SW 1271 (cell line): Measurements from ENCODE around the gene MMP24.

Experiments
- DNase-seq, 2 experiments: peaks; one replicate each; lab custom pipeline; 2025; lab: John Stamatoyannopoulos, UW

MMP24 gene

DNA sequence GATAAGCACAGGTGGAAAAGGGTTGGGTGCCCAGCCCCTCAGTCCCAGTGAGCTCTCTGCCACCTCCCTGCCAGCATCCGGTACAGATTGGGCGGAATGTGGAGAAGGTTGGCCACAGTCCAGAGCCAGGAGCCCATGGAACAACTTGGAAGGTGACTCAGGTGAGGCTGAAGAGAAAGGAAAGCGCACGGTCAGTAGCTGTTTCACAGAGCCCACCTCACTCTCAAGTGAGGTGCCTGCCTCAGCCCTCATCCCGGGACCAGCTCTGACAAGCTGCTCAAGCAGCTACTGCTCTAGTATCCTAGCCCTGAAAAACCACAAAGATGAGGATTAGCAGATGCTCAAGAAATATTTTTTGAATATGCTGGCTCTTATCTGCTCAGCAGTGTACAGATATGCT is 52.5 kb downstream of the MMP24 start:
- DNase-seq, result no peak

DNA sequence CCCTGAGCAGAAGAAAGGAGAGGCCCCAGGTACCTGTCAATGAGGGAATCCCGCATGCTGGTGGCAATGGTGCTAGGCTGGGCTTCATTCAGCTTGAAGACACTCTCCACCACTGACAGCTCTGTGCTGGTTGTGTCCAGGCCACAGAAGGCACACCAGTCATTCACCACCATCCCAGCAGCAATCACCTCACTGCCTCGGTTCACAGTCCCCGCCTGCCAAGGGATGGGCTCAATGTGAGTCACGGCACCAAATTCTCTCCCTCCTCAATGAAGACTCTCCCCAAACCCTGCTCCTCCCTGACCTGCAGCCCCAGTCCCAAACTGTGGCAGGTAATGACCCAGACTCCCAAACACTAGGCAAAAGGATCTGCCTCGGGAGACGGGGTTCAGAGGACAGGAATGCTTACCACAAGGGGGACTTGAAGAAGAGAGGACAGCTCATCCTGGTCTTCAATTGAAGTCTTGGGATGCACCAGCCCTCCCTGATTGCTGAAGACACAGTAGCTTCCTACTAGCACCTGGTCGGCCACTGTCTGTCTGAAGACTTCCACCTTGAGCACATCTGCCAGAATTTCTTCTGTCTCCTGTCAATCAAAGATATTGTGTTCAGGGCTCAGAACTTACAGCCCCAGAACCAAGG is 53.2 kb downstream of the MMP24 start:
- DNase-seq, result no peak

DNA sequence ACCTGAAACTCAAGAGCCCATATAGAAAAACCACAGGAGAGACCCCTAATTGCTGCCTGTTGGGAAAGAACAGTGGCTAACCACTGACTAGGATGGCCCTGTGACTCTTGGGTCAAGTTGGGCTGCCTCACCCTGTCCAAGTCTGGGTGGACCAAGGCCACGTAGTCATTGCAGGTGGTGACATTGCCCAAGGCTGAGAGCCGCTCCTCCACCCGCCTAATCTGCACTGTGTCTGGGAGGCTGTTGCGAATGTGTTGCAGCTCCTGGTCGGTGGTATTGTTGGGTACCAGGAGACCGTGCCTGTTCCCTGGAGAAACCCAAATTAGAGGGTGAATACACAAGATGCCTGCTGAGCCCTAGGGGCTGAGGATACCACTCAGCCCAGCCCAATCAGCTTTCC is 54.0 kb downstream of the MMP24 start:
- no peak for DNase-seq

- DNase-seq, result no peak
Measured at GRCh38 chr20:35281506-35282101, 55.1 kb downstream of the MMP24 start.

DNA sequence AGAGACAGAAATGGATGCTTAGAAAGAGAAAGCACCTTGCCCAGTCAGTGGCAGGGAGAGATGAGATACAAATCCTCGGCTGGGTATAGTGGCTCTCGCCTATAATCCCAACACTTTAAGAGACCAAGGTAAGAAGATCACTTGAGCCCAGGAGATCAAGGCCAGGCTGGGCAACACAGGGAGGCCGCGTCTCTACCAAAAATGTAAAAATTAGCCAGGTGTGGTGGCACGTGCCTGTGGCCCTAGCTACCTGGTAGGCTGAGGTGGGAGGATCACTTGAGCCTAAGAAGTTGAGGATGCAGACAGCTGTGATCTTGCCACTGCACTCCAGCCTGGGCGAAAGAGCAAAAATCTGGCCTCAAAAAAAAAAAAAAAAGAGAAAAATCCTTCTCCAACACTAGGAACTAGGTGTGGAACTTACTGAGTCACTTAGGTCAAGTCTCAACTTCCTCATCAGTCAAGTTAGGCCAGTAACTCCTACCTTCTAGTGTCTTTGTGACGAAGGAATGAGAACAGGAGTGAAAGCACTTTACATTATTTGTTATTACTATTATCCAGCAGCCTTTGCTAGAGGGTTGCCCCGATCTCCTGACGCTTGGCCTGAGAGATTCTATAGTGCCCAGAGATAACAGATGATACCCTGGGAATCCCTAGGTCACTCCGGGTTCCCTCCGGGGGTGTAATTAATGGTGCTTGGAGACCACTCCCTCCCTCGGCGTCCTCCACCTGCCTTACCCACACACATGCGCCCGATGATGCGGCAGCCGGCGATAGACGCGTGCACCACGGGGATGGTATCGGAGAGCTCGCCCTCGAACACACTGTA is 57.2 kb downstream of the MMP24 start:
- DNase-seq, result peak in 1 of 2 experiments; percentile 72

DNA sequence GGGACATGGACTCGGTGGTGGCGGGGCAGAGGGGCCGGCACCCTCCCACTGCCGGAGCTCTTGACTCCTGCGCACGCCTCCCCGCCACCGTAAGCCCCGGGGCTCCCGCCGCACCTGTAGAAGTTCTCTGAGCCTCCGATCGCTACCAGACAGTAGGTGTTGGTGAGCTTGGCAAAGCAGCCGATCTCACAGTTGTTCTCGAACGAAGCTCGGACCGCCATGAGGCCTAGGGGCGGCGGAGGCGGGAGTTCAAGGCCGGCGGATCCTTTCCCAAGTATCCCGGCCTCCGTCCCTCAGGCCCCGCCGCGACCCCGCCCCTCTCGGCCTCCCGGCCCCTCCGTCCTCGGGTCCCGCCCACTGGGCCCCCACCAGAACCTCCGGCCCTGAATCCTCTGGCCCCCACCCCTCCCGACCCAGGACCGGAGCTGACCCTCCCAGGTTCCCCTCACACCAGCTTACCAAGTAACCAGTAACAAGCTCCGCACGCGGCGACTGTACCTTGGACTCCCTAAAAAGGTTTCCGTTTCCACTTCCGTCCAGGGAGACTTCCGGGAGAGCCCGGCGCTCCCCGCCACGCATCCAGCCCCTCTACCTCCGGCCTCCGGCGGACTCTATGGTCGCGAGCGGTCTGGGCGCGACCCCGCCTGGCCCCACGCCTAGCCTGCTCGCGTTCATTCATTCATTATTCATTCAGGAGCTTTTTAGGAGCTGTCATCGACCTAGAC is 57.9 kb downstream of the MMP24 start, which contains the start of gene EIF6:
Gene EIF6 (minus strand): TSS at position 506 of the 725 bp plus-strand sequence. CDS start 285 bp downstream, at position 221.
- peak; percentile 99 for DNase-seq

DNA sequence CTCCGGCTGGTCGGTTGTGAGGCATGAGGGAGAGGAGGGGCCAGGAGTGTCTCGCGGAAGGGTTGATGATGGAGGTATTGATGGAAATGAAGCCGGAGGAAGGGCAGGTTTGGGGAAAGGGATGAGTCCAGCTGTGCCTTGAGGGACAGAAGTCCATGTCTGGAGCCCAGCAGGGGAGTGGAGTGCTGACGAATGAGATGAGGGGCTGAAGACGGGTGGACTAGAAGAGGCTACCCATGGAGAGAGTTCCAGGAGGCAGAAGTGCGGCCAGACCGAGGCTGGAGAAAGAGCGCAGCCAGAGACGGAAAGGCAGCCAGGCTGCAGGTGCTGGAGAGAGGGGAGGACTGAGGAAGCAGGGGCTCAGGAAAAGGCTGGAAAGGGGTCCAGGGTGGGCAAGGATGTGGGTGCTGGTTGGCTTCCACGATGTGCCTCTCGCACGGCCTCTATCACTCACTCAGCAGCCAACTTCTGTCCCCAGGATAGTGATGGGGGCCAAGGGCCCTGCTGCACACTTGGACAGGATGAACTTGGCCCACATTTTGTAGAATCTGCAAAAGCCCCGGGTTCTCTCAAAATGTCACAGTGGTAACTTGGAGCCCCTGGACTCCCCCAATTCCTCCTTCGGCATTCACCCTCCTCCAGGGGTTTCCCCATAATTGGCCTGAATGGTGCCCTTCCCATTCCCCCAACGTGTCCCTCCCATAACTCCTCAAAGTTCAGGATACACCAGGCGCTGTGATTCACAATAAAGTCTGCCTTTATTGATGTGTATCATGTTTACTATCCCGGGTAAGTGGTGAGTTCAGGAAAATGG is 58.7 kb downstream of the MMP24 start:
- no peak for DNase-seq

- DNase-seq, result no peak
Measured at GRCh38 chr20:35285806-35286076, 59.3 kb downstream of the MMP24 start.

DNA sequence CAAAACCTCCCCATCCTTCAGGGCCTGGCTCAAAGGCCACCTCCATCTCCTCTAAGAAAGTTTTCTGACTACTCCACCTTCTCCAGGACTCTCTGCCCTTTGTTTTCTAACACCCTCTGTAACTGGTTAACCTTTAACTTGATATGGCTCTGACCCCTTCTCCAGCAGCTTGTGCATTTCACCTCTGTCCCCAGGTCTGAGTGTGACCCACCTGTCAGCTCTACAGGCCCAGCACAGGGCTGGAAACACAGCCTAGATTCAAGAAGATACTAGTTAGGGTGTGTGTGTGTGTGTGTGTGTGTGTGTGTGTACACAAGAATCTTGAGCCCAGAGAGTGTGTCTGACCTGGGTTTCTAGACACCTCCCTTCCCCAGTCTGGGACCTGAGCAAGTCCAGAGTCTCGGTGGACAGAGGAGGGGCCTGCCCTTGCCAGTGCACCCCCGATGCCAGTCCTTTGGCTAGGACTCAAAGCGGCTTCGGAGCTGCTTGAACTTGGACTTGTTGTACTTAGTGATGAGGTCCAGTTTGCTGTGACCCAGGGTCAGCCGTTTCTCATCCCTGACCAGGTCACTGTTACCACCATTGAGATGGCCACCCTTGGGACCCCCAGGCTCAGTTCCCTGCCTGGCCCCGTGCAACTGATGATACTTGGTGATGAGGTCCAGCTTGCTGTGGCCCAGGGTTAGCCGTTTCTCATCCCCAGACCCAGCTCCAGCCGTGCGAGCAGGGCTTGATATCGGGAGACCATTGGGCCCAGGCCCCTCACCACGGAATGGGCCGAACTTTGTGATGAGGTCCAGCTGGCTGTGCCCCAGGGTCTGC is 59.8 kb downstream of the MMP24 start:
- no peak for DNase-seq

- DNase-seq, result no peak
Measured at GRCh38 chr20:35286899-35287508, 60.5 kb downstream of the MMP24 start.

- no peak for DNase-seq
Measured at GRCh38 chr20:35287509-35288324, 61.2 kb downstream of the MMP24 start.

DNA sequence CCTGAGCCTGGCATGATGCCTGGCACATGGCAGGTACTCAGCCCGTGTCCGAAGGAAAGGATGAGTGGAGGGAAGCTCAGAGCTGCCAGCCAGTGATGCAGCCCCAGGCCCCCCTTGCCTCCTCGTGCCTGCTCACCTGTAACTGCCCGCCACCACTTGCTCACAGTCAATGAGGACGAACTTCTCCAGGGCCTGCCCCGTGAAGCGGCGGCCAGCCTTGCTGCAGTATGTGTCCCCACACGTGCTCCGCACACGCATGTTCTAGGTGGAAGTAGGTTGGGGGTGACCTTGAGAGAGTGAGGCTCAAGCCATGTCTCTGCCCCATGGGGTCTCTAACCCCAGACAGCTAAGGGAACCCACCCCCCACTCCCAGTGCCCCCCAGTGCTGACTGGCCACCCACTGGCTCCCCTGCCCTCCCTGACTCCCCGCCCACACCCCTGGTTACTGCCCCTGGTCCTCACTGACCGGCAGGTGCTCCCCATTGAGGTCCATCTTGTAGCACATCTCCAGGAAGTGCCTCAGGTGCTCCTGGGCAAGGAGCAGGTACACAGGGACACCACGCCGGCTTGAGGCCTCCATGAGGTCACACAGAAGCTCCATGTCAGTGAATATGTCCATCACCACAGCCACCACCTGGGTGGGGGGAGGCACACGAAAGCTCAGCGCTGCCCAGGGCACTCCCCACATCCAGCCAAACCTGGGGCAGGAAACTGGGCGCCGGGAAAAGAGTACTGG is 62.0 kb downstream of the MMP24 start:
- DNase-seq, result no peak

GRCh38 chr20:35290186-35290886 is 63.8 kb downstream of the MMP24 start:
- no peak for DNase-seq

- no peak for DNase-seq
Measured at GRCh38 chr20:35290887-35291417, 64.5 kb downstream of the MMP24 start.

- DNase-seq, result no peak
Measured at GRCh38 chr20:35291654-35292503, 65.4 kb downstream of the MMP24 start, which contains the start of gene FAM83C. Gene FAM83C (minus strand): TSS chr20:35292425. CDS start chr20:35292304, 121 bp downstream.

GRCh38 chr20:35292504-35293285 is 66.2 kb downstream of the MMP24 start:
- DNase-seq, result no peak
